Fibroblast of lung (primary cell): Measurements from ENCODE around the gene DNMT3L. TPM values are rescaled to one million over a fixed set of nuclear protein-coding genes. Genes with fewer than 3 reads are reported as not detected.
"Not testable (repeated sequence)": the region's sequence is repeated elsewhere in the genome, so short reads cannot be mapped to it uniquely, and the experiment has no call there.

ENCODE experiments used
- DNase-seq, 2 donors: peaks; one replicate each; pipeline versions ENCODE4 v3.0.0 to v3.0.0-alpha.2; 2010; ENCODE audit warnings: low read depth in 2 of 2
- H2AFZ ChIP-seq: 2 replicates; pipeline ENCODE4 v1.5.1; 2012; ENCODE audit warnings: low read length, control low read depth, inconsistent platforms
- H3K27ac ChIP-seq: 2 replicates; pipeline ENCODE4 v1.5.1; 2011; ENCODE audit warnings: low read length, control low read depth; ENCODE audit not compliant: insufficient read depth
- H3K27me3 ChIP-seq: 2 replicates; pipeline ENCODE4 v1.5.1; 2011; ENCODE audit warnings: mild to moderate bottlenecking, low read length; ENCODE audit not compliant: control insufficient read depth, insufficient read depth
- H3K36me3 ChIP-seq: 2 replicates; pipeline ENCODE4 v1.5.1; 2011; ENCODE audit warnings: low read length; ENCODE audit not compliant: control insufficient read depth, insufficient read depth
- H3K4me1 ChIP-seq: 2 replicates; pipeline ENCODE4 v1.5.1; 2011; ENCODE audit warnings: low read length; ENCODE audit not compliant: control insufficient read depth, insufficient read depth; ENCODE audit errors: extremely low read depth
- H3K4me2 ChIP-seq: 2 replicates; pipeline ENCODE4 v1.5.1; 2011; ENCODE audit warnings: low read length, control low read depth; ENCODE audit not compliant: insufficient read depth; ENCODE audit errors: extremely low read depth
- H3K4me3 ChIP-seq, 4 experiments: fragments of 200-600 bp in 1 of 4; sonication (generic) in 1 of 4; replicated peaks in 1 of 4; 2 replicates each; pipeline ENCODE4 v1.5.1; 2011 to 2016; ENCODE audit warnings: low read length in 4 of 4, low read depth in 3 of 4, mild to moderate bottlenecking in 3 of 4, control low read depth in 2 of 4, inconsistent platforms in 1 of 4, mixed read lengths in 1 of 4; ENCODE audit not compliant: insufficient read depth in 1 of 4; ENCODE audit errors: control extremely low read depth in 1 of 4
- H3K79me2 ChIP-seq: 2 replicates; pipeline ENCODE4 v1.5.1; 2012; ENCODE audit warnings: mild to moderate bottlenecking, low read length, inconsistent platforms; ENCODE audit not compliant: control insufficient read depth, insufficient read depth
- H3K9ac ChIP-seq: 2 replicates; pipeline ENCODE4 v1.5.1; 2011; ENCODE audit warnings: mild to moderate bottlenecking, low read length, control low read depth; ENCODE audit not compliant: insufficient read depth
- H3K9me3 ChIP-seq: 2 replicates; pipeline ENCODE4 v1.5.1; 2012; ENCODE audit warnings: low read depth, low read length; ENCODE audit not compliant: control insufficient read depth, insufficient read depth
- H4K20me1 ChIP-seq: 2 replicates; pipeline ENCODE4 v1.5.1; 2011; ENCODE audit warnings: low read length; ENCODE audit not compliant: control insufficient read depth, insufficient read depth; ENCODE audit errors: extremely low read depth
- EZH2 ChIP-seq: IDR thresholded peaks from 2 replicates; pipeline ENCODE4 v1.5.1; 2012; ENCODE audit warnings: low read length, control low read depth, mild to moderate bottlenecking; ENCODE audit errors: missing control alignments
- polyA plus RNA-seq, 2 donors: library from polyadenylated mRNA; depleted of rRNA in 1 of 2; stranded (reverse) in 1 of 2; unstranded in 1 of 2; fragments of >200 nt; gene quantifications; 2 replicates each; pipeline ENCODE4 v1.2.1, GENCODE V29; 2011 to 2012; ENCODE audit warnings: missing spikeins in 1 of 2
- total RNA-seq: library from RNA; depleted of rRNA; stranded (reverse); fragments of >200 nt; gene quantifications from 2 replicates; pipeline ENCODE4 v1.2.1, GENCODE V29; 2014
- TF ChIP-seq, protein P1 (sequence below), 2 donors: IDR thresholded peaks in 1 of 2; conservative IDR thresholded peaks in 1 of 2; 1 replicate in 1 of 2; 2 replicates in 1 of 2; pipeline ENCODE4 v1.5.1; 2011 to 2012; ENCODE audit warnings: low read length in 2 of 2, control low read depth in 1 of 2, inconsistent platforms in 1 of 2, low read depth in 1 of 2, mild to moderate bottlenecking in 1 of 2

DNMT3L gene
- total and polyA plus RNA-seq, 2 donors (not counting 1 experiment from before 2014, with no cell fraction given), result not detected

DNA sequence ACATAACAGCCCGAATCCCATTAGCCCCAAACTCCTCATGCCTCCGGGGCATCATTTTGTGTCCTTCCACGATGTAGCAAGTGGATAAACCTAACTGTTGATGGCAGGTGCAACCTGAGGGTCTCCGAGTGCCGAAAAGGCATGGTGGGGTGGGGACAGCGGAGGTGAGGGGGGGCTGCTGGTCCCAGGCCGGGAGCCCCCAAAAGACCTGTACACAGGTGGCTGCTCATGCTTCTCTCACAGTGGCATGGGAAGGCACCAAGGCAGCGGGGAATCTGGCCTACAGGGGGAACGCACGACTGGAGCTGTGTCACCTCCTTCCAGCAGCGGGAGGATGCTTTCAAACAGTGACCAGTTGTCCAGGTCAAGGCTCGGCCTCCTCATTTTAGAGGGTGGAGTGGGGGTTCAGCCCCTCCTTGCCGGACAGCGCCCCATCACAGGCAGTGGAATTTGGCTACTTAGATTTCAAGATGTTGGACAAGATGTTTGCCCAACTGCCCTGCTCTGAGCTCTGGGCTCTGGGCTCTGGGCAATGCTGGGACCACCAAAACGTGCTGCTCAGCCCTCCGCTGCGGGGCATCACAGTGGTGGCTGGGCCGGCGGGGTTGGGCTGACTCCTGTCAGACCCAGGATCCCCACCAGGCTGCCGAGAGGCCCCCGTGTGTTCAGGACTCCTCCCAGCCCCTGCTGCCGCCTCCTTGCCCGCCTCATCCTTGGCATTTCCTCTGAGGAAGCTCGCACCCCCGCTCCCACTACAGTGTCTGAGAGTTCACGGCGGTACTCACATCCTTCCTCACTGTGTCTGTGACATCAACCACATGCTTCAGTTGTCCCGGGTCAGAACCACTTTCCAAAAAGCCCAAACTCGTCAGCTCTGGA, 7.6 kb downstream of the DNMT3L start:
- Histone ChIP-seq H3K4me1 (no peaks in the 10 kb centered on the region), H3K9ac (no peak overlapping the region), H3K27me3 (peaks cover 2% of the 10 kb centered on the region), H3K4me2 (no peak overlapping the region), H3K36me3 (no peaks in the 10 kb centered on the region), H4K20me1 (no peaks in the 10 kb centered on the region), H2AFZ (no peak overlapping the region), H3K4me3 (no peak overlapping the region), H3K79me2 (no peaks in the 10 kb centered on the region), H3K27ac (no peak overlapping the region), H3K9me3 (no peaks in the 10 kb centered on the region)
- no peak for TF ChIP-seq EZH2
- TF ChIP-seq, protein P1, sequence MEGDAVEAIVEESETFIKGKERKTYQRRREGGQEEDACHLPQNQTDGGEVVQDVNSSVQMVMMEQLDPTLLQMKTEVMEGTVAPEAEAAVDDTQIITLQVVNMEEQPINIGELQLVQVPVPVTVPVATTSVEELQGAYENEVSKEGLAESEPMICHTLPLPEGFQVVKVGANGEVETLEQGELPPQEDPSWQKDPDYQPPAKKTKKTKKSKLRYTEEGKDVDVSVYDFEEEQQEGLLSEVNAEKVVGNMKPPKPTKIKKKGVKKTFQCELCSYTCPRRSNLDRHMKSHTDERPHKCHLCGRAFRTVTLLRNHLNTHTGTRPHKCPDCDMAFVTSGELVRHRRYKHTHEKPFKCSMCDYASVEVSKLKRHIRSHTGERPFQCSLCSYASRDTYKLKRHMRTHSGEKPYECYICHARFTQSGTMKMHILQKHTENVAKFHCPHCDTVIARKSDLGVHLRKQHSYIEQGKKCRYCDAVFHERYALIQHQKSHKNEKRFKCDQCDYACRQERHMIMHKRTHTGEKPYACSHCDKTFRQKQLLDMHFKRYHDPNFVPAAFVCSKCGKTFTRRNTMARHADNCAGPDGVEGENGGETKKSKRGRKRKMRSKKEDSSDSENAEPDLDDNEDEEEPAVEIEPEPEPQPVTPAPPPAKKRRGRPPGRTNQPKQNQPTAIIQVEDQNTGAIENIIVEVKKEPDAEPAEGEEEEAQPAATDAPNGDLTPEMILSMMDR (conservative IDR thresholded peaks at IDR 0.05 in 1 of 2, IDR thresholded peaks at IDR 0.05 in 1 of 2; ENCODE audit: low read depth in 1 of 2, low read length in 2 of 2), result no peak
- DNase-seq, result no peak

DNA sequence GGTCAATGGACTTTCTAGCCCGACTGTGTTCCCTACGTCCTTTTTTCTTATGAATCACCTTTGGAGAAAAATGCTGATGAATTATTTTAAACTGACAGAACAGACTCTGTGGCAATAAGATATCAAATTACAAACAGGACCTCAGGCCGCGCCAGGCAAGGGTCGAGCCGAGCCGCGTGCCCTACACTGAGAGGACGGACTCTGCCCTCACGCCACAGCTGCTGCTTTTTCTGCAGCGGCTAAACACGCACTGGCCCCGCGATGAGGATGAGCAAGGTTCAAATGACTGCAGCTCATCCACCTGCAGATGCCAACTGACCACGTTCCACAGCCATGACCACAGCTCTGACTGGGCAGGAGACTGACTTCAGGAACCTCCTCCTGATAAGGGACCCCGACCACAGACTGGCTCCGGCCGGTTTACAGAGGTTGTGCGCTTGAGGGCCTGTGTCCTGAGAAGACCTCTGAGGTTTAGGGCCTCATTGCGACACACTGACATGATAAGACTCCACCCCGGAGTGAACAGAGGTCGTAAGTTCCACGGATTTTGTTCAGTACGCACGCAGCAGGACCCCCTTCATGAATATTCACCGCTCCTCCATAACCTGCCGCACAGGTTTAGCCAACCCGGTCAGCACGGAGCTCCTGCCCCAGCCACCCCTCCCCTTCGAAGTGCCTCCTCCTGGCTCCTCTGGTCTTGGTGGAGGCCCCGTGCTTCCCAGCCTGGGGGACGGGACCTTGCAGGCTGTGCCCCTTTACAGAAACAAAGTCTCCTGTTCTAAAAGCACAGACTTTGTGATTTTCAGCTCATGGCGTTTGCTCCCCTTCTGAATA, 12.3 kb downstream of the DNMT3L start:
- H3K27me3 ChIP-seq, H3K4me3 ChIP-seq, DNase-seq, H4K20me1 ChIP-seq, H3K79me2 ChIP-seq, H3K9ac ChIP-seq, H3K4me2 ChIP-seq, H3K36me3 ChIP-seq, H3K9me3 ChIP-seq, H3K27ac ChIP-seq, H3K4me1 ChIP-seq, H2AFZ ChIP-seq: not testable (repeated sequence)

DNA sequence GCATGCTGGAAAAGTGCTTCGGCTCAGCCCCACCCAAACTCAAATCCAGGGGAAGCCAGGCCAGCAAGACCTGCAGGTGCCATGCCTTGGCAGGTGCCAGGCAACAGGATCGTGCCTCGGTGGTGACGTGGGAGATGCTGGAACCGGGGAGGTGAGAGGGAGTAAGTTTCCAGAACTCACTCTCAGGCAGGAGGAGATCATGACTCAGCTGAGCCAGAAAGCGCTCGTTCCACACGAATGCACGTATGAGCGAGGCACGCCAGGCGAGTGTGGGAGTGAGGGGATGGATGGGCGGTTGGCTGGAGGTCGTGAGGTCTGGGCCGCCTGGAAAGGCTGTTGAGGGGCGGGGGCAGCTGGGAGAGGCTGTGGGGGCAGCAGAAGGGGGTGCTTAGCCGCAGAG, 13.8 kb downstream of the DNMT3L start:
- H3K36me3 ChIP-seq, H3K9ac ChIP-seq, H3K4me3 ChIP-seq, DNase-seq, H3K27ac ChIP-seq, H3K27me3 ChIP-seq, H3K9me3 ChIP-seq, H2AFZ ChIP-seq, H3K4me1 ChIP-seq, H3K79me2 ChIP-seq, H4K20me1 ChIP-seq, H3K4me2 ChIP-seq: not testable (repeated sequence)

GRCh38 chr21:44243980-44244379, 17.7 kb downstream of the DNMT3L start:
- H2AFZ ChIP-seq, H3K27me3 ChIP-seq, H3K9ac ChIP-seq, H3K4me1 ChIP-seq, DNase-seq, H3K79me2 ChIP-seq, H3K4me3 ChIP-seq, H3K9me3 ChIP-seq, H3K36me3 ChIP-seq, H3K27ac ChIP-seq, H3K4me2 ChIP-seq, H4K20me1 ChIP-seq: not testable (repeated sequence)

DNA sequence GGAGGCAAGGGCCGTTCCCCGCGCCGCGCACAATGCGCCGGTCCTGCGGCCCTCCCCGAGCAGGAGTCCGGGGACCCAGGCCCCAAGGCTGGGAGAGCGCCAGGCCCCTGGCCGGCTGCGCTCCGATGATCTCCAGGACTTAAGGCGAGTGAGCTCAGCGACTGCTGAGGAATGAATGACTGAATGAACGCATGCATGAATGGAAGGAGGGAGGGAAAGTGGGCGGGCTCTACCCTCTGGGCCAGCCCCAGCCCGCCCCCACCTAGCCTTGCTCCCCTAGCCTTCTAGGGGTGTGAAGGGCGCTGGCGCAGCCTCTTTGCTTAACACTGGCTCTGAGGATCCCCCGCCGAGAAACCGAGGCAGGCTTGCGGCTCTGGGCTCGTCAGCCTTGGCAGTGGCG, 20.4 kb downstream of the DNMT3L start:
- not testable (repeated sequence) for H3K27me3 ChIP-seq, H3K9me3 ChIP-seq, H3K27ac ChIP-seq, H3K9ac ChIP-seq, H4K20me1 ChIP-seq, H3K4me2 ChIP-seq, H3K4me3 ChIP-seq, H2AFZ ChIP-seq, H3K79me2 ChIP-seq, H3K36me3 ChIP-seq, DNase-seq, H3K4me1 ChIP-seq

- not testable (repeated sequence) for H3K4me2 ChIP-seq
Measured at GRCh38 chr21:44240842-44241241, 20.9 kb downstream of the DNMT3L start, which contains the start of gene ICOSLG. TSS of gene ICOSLG (minus strand) at chr21:44240943. CDS start at chr21:44240817, 126 bp downstream.

More at GRCh38 chr21:44240842-44241241, 20.9 kb downstream of the DNMT3L start, which contains the start of gene ICOSLG:
- not testable (repeated sequence) for DNase-seq, H3K27me3 ChIP-seq, H3K9ac ChIP-seq, H3K36me3 ChIP-seq, H3K9me3 ChIP-seq, H3K27ac ChIP-seq, H3K4me1 ChIP-seq, H2AFZ ChIP-seq, H4K20me1 ChIP-seq, H3K4me3 ChIP-seq, H3K79me2 ChIP-seq
